Fibroblast of lung (primary cell): ENCODE data around the gene CLIP2.

Experiments
- EZH2 ChIP-seq: IDR thresholded peaks from 2 replicates; pipeline ENCODE4 v1.5.1; 2012; ENCODE audit warnings: low read length, control low read depth, mild to moderate bottlenecking; ENCODE audit errors: missing control alignments
- TF ChIP-seq, protein P1 (sequence below), 2 donors: IDR thresholded peaks in 1 of 2; conservative IDR thresholded peaks in 1 of 2; 1 replicate in 1 of 2; 2 replicates in 1 of 2; pipeline ENCODE4 v1.5.1; 2011 to 2012; ENCODE audit warnings: low read length in 2 of 2, control low read depth in 1 of 2, inconsistent platforms in 1 of 2, low read depth in 1 of 2, mild to moderate bottlenecking in 1 of 2

DNA sequence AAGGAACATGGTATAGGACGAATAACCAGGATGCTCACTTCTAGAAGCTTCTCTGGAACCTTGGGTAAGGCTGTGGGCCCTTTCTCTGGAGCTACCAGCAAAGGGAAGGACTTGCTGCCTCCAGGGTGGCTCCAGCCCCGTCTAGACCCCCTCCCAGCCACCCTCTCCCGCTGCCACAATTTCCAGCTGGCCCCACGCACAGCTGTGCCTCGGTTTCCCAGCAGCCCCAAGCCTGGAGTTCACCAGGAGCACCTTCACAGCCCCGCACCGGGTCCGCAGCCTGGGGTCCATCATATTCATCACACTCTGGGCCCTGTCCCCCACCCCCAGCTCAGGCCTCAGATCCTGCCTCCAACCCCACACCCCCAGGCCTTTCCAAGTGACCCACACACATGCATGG is 128.9 kb downstream of the CLIP2 start:
- no peak for TF ChIP-seq EZH2
- TF ChIP-seq, protein P1, sequence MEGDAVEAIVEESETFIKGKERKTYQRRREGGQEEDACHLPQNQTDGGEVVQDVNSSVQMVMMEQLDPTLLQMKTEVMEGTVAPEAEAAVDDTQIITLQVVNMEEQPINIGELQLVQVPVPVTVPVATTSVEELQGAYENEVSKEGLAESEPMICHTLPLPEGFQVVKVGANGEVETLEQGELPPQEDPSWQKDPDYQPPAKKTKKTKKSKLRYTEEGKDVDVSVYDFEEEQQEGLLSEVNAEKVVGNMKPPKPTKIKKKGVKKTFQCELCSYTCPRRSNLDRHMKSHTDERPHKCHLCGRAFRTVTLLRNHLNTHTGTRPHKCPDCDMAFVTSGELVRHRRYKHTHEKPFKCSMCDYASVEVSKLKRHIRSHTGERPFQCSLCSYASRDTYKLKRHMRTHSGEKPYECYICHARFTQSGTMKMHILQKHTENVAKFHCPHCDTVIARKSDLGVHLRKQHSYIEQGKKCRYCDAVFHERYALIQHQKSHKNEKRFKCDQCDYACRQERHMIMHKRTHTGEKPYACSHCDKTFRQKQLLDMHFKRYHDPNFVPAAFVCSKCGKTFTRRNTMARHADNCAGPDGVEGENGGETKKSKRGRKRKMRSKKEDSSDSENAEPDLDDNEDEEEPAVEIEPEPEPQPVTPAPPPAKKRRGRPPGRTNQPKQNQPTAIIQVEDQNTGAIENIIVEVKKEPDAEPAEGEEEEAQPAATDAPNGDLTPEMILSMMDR (conservative IDR thresholded peaks at IDR 0.05 in 1 of 2, IDR thresholded peaks at IDR 0.05 in 1 of 2; ENCODE audit: low read depth in 1 of 2, low read length in 2 of 2) = no peak
